Parathyroid adenoma (tissue), 2 donors: ENCODE results near the gene ACSS2.

Experiments
- H2AFZ ChIP-seq: fragments of 300-600 bp; sonication (generic); one replicate; pipeline ENCODE4 v1.7.0; 2017; ENCODE audit warnings: antibody characterized with exemption, mild to moderate bottlenecking
- H3K27ac ChIP-seq: fragments of 300-600 bp; sonication (generic); one replicate; pipeline ENCODE4 v1.7.0; 2017
- H3K27me3 ChIP-seq: fragments of 300-600 bp; sonication (generic); one replicate; pipeline ENCODE4 v1.7.0; 2017; ENCODE audit warnings: low read length; ENCODE audit not compliant: control insufficient read depth, insufficient read depth
- H3K36me3 ChIP-seq: fragments of 300-600 bp; sonication (generic); one replicate; pipeline ENCODE4 v1.7.0; 2017; ENCODE audit warnings: low read length; ENCODE audit not compliant: control insufficient read depth, insufficient read depth
- H3K4me1 ChIP-seq: fragments of 300-600 bp; sonication (generic); one replicate; pipeline ENCODE4 v1.7.0; 2017; ENCODE audit warnings: control low read depth
- H3K4me2 ChIP-seq: fragments of 300-600 bp; sonication (generic); one replicate; pipeline ENCODE4 v1.7.0; 2017; ENCODE audit warnings: low read length
- H3K4me3 ChIP-seq: fragments of 300-600 bp; sonication (generic); one replicate; pipeline ENCODE4 v1.7.0; 2017; ENCODE audit warnings: low read depth, low read length
- H3K79me2 ChIP-seq: fragments of 300-600 bp; sonication (generic); one replicate; pipeline ENCODE4 v1.7.0; 2017; ENCODE audit warnings: control low read depth
- H3K9ac ChIP-seq: fragments of 300-600 bp; sonication (generic); one replicate; pipeline ENCODE4 v1.7.0; 2017; ENCODE audit warnings: mild to moderate bottlenecking
- H3K9me3 ChIP-seq: fragments of 300-600 bp; sonication (generic); one replicate; pipeline ENCODE4 v1.7.0; 2017; ENCODE audit warnings: low read length; ENCODE audit not compliant: control insufficient read depth
- CTCF ChIP-seq: fragments of 300-600 bp; sonication (generic); IDR thresholded peaks from one replicate; pipeline ENCODE4 v1.7.0; 2017; ENCODE audit warnings: antibody characterized with exemption, mild to moderate bottlenecking
- donor health status: primary hyperparathyroidism.

Gene ACSS2

GRCh38 chr20:34891166-34892062 is 15.0 kb downstream of the ACSS2 start:
- Histone ChIP-seq H3K79me2 (peaks cover 8% of the 10 kb centered on the region), H3K27ac (no peak overlapping the region), H3K4me2 (no peak overlapping the region), H3K36me3 (no peaks in the 10 kb centered on the region), H3K27me3 (no peaks in the 10 kb centered on the region), H3K9ac (no peak overlapping the region), H3K9me3 (no peaks in the 10 kb centered on the region), H3K4me1 (no peaks in the 10 kb centered on the region), H2AFZ (no peak overlapping the region), H3K4me3 (no peak overlapping the region)
- TF ChIP-seq CTCF: no peak

GRCh38 chr20:34892671-34893070 is 16.3 kb downstream of the ACSS2 start:
- H3K36me3 ChIP-seq: no peaks in the 10 kb centered on the region
- H3K27me3 ChIP-seq: no peaks in the 10 kb centered on the region
- no peak overlapping the region for H3K4me3 ChIP-seq
- H3K9me3 ChIP-seq: no peaks in the 10 kb centered on the region
- no peak for TF ChIP-seq CTCF
- H3K27ac ChIP-seq: no peak overlapping the region
- no peaks in the 10 kb centered on the region for H3K4me1 ChIP-seq
- H3K4me2 ChIP-seq: no peak overlapping the region
- H3K79me2 ChIP-seq: peaks cover 10% of the 10 kb centered on the region
- no peak overlapping the region for H2AFZ ChIP-seq
- H3K9ac ChIP-seq: no peak overlapping the region

GRCh38 chr20:34894723-34895122 is 18.3 kb downstream of the ACSS2 start:
- H2AFZ ChIP-seq: no peak overlapping the region
- H3K27ac ChIP-seq: no peak overlapping the region
- H3K4me2 ChIP-seq: no peak overlapping the region
- H3K4me3 ChIP-seq: no peak overlapping the region
- H3K9ac ChIP-seq: no peak overlapping the region
- no peaks in the 10 kb centered on the region for H3K36me3 ChIP-seq
- peaks cover 10% of the 10 kb centered on the region for H3K79me2 ChIP-seq
- H3K9me3 ChIP-seq: no peaks in the 10 kb centered on the region
- no peaks in the 10 kb centered on the region for H3K4me1 ChIP-seq
- TF ChIP-seq CTCF: no peak
- no peaks in the 10 kb centered on the region for H3K27me3 ChIP-seq

DNA sequence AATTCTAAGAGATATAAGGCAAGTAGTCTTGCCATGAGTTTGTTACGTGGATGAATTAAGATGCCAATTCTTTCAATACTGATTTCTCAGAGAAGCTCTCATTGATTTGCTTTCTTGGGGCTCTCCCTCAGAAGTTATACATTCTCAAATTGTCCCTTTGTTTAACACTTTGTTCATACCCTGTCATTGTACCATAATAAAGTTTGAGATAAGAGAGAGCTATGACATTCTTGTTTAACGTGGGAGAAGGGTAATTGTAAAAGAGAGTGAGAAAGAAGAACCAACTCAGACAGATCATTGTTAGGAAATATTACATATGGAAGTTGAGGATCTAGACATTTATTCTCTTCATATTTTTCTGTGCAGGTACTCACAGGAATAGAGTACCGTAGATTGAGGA is 19.1 kb downstream of the ACSS2 start:
- Histone ChIP-seq H2AFZ (no peak overlapping the region), H3K4me2 (no peak overlapping the region), H3K79me2 (peaks cover 10% of the 10 kb centered on the region), H3K4me3 (no peak overlapping the region), H3K9ac (no peak overlapping the region), H3K9me3 (no peaks in the 10 kb centered on the region), H3K36me3 (no peaks in the 10 kb centered on the region), H3K4me1 (no peaks in the 10 kb centered on the region), H3K27ac (no peak overlapping the region), H3K27me3 (no peaks in the 10 kb centered on the region)
- TF ChIP-seq CTCF: no peak
